Neural cell (in vitro differentiated cells): ENCODE results near the gene C19orf53.
A peak's percentile ranks its signal among the peaks of the same experiment; 100 is the strongest.

Experiments used
- CTCF ChIP-seq: fragments of 450-650 bp; IDR thresholded peaks from 2 replicates; pipeline ENCODE4 v1.5.1; 2014; ENCODE audit warnings: antibody characterized with exemption, mild to moderate bottlenecking, moderate library complexity; ENCODE audit not compliant: poor library complexity, severe bottlenecking
- EP300 ChIP-seq: fragments of 450-650 bp; conservative IDR thresholded peaks from 2 replicates; pipeline ENCODE4 v1.6.1; 2014; ENCODE audit warnings: antibody characterized with exemption, mild to moderate bottlenecking, moderate library complexity; ENCODE audit not compliant: poor library complexity, severe bottlenecking
- MXI1 ChIP-seq: fragments of 450-650 bp; conservative IDR thresholded peaks from 2 replicates; pipeline ENCODE4 v1.6.1; 2014; ENCODE audit warnings: antibody characterized with exemption, mild to moderate bottlenecking; ENCODE audit not compliant: poor library complexity, severe bottlenecking
- POLR2AphosphoS5 ChIP-seq: IDR thresholded peaks from 2 replicates; pipeline ENCODE4 v1.6.1; 2012

DNA sequence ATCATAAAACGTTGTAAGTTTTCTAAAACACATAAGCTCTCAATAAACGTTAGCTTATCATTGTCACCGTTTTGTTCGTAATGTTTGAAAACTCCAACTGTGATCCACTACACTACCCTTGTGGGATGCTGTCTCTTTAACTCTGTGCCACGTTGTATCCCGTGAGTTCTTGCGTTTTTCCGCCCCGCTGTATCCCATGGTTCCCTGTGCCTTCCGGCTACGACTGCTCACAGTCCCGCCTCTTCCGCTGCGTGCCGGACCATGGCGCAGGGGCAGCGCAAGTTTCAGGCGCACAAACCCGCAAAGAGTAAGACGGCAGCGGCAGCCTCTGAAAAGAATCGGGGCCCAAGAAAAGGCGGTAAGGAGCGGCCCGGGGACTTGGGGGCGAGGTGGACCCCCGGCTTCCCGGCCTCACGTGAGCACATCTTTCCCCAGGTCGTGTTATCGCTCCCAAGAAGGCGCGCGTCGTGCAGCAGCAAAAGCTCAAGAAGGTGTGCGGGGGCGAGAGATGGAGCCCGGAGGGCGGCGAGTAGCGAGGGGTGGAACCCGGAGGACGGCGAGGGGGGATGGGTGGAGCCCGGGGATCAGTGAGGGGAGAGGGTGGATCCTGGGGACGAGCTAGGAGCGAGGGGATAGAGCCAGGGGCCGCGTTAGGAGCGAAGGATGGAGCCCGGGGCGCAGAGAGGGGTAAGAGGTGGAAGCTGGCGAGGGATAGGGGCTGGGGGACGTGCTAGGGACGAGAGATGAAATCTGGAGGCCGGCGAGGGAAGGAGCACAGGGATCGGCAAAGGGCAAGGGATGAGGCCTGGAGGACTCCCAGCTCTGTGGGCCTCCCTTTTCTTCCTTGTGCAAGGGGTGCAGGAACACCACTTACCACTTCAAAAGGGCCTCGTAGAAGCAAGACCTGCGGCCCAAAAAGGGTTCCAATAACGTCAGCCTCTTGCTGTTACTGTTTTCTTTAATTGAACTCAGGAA lies at the start of gene C19orf53:
- TF ChIP-seq CTCF (peak; percentile 17), EP300 (peak; percentile 62), POLR2AphosphoS5 (peak; percentile 95), MXI1 (peak; percentile 95)
